SU-DHL-6 (cell line): Measurements from ENCODE around the gene ANO10.

Experiments
- H2AFZ ChIP-seq: fragments of 200-600 bp; sonication (generic); 2 replicates; pipeline ENCODE4 v1.6.1; 2014; ENCODE audit warnings: low read depth, mild to moderate bottlenecking, moderate library complexity, mixed read lengths, antibody characterized with exemption, low read length; ENCODE audit not compliant: severe bottlenecking
- H3F3A ChIP-seq: fragments of 200-600 bp; shearing (Covaris generic); 2 replicates; pipeline ENCODE4 v1.6.0; 2016; ENCODE audit warnings: antibody characterized with exemption, mild to moderate bottlenecking; ENCODE audit not compliant: insufficient read depth
- H3K27ac ChIP-seq: fragments of 200-600 bp; sonication (generic); 2 replicates; pipeline ENCODE4 v1.5.1; 2016; ENCODE audit warnings: low read depth, mild to moderate bottlenecking, low read length, moderate library complexity, mixed read lengths
- H3K27me3 ChIP-seq: fragments of 200-600 bp; sonication (generic), shearing (Covaris generic); 2 replicates; pipeline ENCODE4 v1.6.0; 2014; ENCODE audit warnings: mild to moderate bottlenecking, low read length
- H3K36me3 ChIP-seq: fragments of 200-600 bp; sonication (generic); 2 replicates; pipeline ENCODE4 v1.6.1; 2014; ENCODE audit warnings: mild to moderate bottlenecking, low read length, mixed read lengths
- H3K4me2 ChIP-seq: fragments of 300-600, 200-600 bp; shearing (Covaris generic), sonication (generic); 2 replicates; pipeline ENCODE4 v1.6.0; 2014; ENCODE audit warnings: low read length, low read depth, mild to moderate bottlenecking; ENCODE audit not compliant: poor library complexity, severe bottlenecking
- H3K4me3 ChIP-seq: fragments of 200-600 bp; sonication (generic); 2 replicates; pipeline ENCODE4 v1.5.1; 2014; ENCODE audit warnings: antibody characterized with exemption, low read length, mild to moderate bottlenecking, mixed read lengths; ENCODE audit not compliant: insufficient read depth, poor library complexity, severe bottlenecking
- H3K79me2 ChIP-seq: fragments of 200-600 bp; sonication (generic); 2 replicates; pipeline ENCODE4 v1.6.1; 2014; ENCODE audit warnings: mild to moderate bottlenecking, low read length, moderate library complexity; ENCODE audit not compliant: insufficient read depth
- H3K9ac ChIP-seq: fragments of 200-600 bp; sonication (generic); 2 replicates; pipeline ENCODE4 v1.7.0; 2014; ENCODE audit warnings: mild to moderate bottlenecking, low read length
- H3K9me2 ChIP-seq: fragments of 200-600 bp; sonication (generic); replicated peaks from 2 replicates; pipeline ENCODE4 v1.6.1; 2014; ENCODE audit warnings: low read length; ENCODE audit not compliant: insufficient read depth
- H3K9me3 ChIP-seq: fragments of 200-600 bp; sonication (generic); 2 replicates; pipeline ENCODE4 v1.6.1; 2014; ENCODE audit warnings: low read length, mixed read lengths; ENCODE audit not compliant: insufficient read depth
- H4K20me1 ChIP-seq: fragments of 200-600 bp; sonication (generic); 2 replicates; pipeline ENCODE4 v1.6.1; 2014; ENCODE audit warnings: low read depth, mild to moderate bottlenecking, antibody characterized with exemption, low read length, moderate library complexity, mixed read lengths
- CTCF ChIP-seq: fragments of 200-600 bp; sonication (generic); IDR thresholded peaks from one replicate; pipeline ENCODE4 v1.5.1; 2017; ENCODE audit warnings: antibody characterized with exemption, mild to moderate bottlenecking, low read length, moderate library complexity; ENCODE audit not compliant: insufficient read depth, poor library complexity, severe bottlenecking
- EZH2phosphoT487 ChIP-seq: fragments of 200-600 bp; sonication (generic), shearing (Covaris generic); conservative IDR thresholded peaks from 2 replicates; pipeline ENCODE4 v1.6.1; 2018; ENCODE audit warnings: mild to moderate bottlenecking, antibody characterized with exemption, low read length, moderate library complexity, mixed read lengths

ANO10 gene

GRCh38 chr3:43583481-43583880 lies 38.3 kb downstream of the ANO10 start:
- no peak overlapping the region for H3K4me3 ChIP-seq
- H3K9ac ChIP-seq: no peak overlapping the region
- H3K27ac ChIP-seq: no peak overlapping the region
- no peaks in the 10 kb centered on the region for H3K9me2 ChIP-seq
- H3F3A ChIP-seq: no peaks in the 10 kb centered on the region
- no peaks in the 10 kb centered on the region for H4K20me1 ChIP-seq
- H3K4me2 ChIP-seq: no peak overlapping the region
- no peak overlapping the region for H2AFZ ChIP-seq
- no peaks in the 10 kb centered on the region for H3K79me2 ChIP-seq
- no peaks in the 10 kb centered on the region for H3K36me3 ChIP-seq
- H3K27me3 ChIP-seq: no peaks in the 10 kb centered on the region
- no peaks in the 10 kb centered on the region for H3K9me3 ChIP-seq
- TF ChIP-seq EZH2phosphoT487: no peak
- no peak for TF ChIP-seq CTCF

GRCh38 chr3:43582866-43583265 lies 38.9 kb downstream of the ANO10 start:
- no peaks in the 10 kb centered on the region for H3K79me2 ChIP-seq
- H3K4me3 ChIP-seq: no peak overlapping the region
- TF ChIP-seq EZH2phosphoT487: no peak
- no peak for TF ChIP-seq CTCF
- H3K27me3 ChIP-seq: no peaks in the 10 kb centered on the region
- H3K9me3 ChIP-seq: no peaks in the 10 kb centered on the region
- H3K9me2 ChIP-seq: no peaks in the 10 kb centered on the region
- H3K27ac ChIP-seq: no peak overlapping the region
- H3K4me2 ChIP-seq: no peak overlapping the region
- H3F3A ChIP-seq: no peaks in the 10 kb centered on the region
- H2AFZ ChIP-seq: no peak overlapping the region
- H4K20me1 ChIP-seq: no peaks in the 10 kb centered on the region
- no peak overlapping the region for H3K9ac ChIP-seq
- no peaks in the 10 kb centered on the region for H3K36me3 ChIP-seq

GRCh38 chr3:43581343-43581742 lies 40.5 kb downstream of the ANO10 start:
- no peaks in the 10 kb centered on the region for H3K9me3 ChIP-seq
- no peak overlapping the region for H2AFZ ChIP-seq
- TF ChIP-seq CTCF (no peak), EZH2phosphoT487 (no peak)
- no peaks in the 10 kb centered on the region for H3K9me2 ChIP-seq
- no peaks in the 10 kb centered on the region for H3K79me2 ChIP-seq
- no peaks in the 10 kb centered on the region for H3F3A ChIP-seq
- H3K27ac ChIP-seq: no peak overlapping the region
- no peak overlapping the region for H3K4me2 ChIP-seq
- H3K36me3 ChIP-seq: no peaks in the 10 kb centered on the region
- no peaks in the 10 kb centered on the region for H3K27me3 ChIP-seq
- H3K9ac ChIP-seq: no peak overlapping the region
- H4K20me1 ChIP-seq: no peaks in the 10 kb centered on the region
- H3K4me3 ChIP-seq: no peak overlapping the region

GRCh38 chr3:43580181-43580580 lies 41.6 kb downstream of the ANO10 start:
- Histone ChIP-seq H3F3A (no peaks in the 10 kb centered on the region), H3K27ac (no peak overlapping the region), H2AFZ (no peak overlapping the region), H3K9ac (no peak overlapping the region), H3K27me3 (no peaks in the 10 kb centered on the region), H4K20me1 (no peaks in the 10 kb centered on the region), H3K4me3 (no peak overlapping the region), H3K79me2 (no peaks in the 10 kb centered on the region), H3K36me3 (no peaks in the 10 kb centered on the region), H3K9me2 (no peaks in the 10 kb centered on the region), H3K9me3 (no peaks in the 10 kb centered on the region), H3K4me2 (no peak overlapping the region)
- no peak for TF ChIP-seq EZH2phosphoT487
- TF ChIP-seq CTCF: no peak
